H1 (cell line): ENCODE data around the gene STPG1. TPM values are rescaled to one million over a fixed set of nuclear protein-coding genes. Genes with fewer than 3 reads are reported as not detected.

Experiments used
- CEBPB ChIP-seq: IDR thresholded peaks from 2 replicates; pipeline ENCODE4 v1.6.1; 2012; ENCODE audit warnings: low read depth, low read length
- CREB1 ChIP-seq: IDR thresholded peaks from 2 replicates; pipeline ENCODE4 v1.6.1; 2012; ENCODE audit warnings: inconsistent platforms
- CTBP2 ChIP-seq: IDR thresholded peaks from 2 replicates; pipeline ENCODE4 v1.7.0; 2011; ENCODE audit warnings: borderline replicate concordance, mild to moderate bottlenecking, moderate library complexity, mixed read lengths, low read length; ENCODE audit not compliant: insufficient read depth, insufficient read length
- GABPA ChIP-seq: IDR thresholded peaks from 2 replicates; pipeline ENCODE4 v1.6.1; 2011; ENCODE audit warnings: mild to moderate bottlenecking, low read length, moderate library complexity, borderline replicate concordance; ENCODE audit not compliant: insufficient read depth
- TCF12 ChIP-seq: IDR thresholded peaks from 2 replicates; pipeline ENCODE4 v1.6.1; 2011; ENCODE audit warnings: low read depth, mild to moderate bottlenecking, low read length
- YY1 ChIP-seq: IDR thresholded peaks from 2 replicates; pipeline ENCODE4 v1.6.1; 2011; ENCODE audit warnings: low read depth, mild to moderate bottlenecking, low read length
- polyA plus RNA-seq, 7 experiments: library from polyadenylated mRNA; depleted of rRNA in 3 of 7; stranded (reverse) in 5 of 7; unstranded in 2 of 7; fragments of >200 nt in 5 of 7; fragments of 200-250 nt in 2 of 7; gene quantifications; 1 replicate in 5 of 7; 2 replicates in 1 of 7; 4 replicates in 1 of 7; pipeline versions ENCODE4 v1.2.1 to v1.2.3, GENCODE V29; 2011 to 2013; ENCODE audit warnings: missing spikeins in 2 of 7, mixed read lengths in 2 of 7
- total RNA-seq: library from RNA; stranded (reverse); fragmentation: NEBNext Ultra II Directional; extraction: Animal tissue kit (Norgen Biotek cat#: 25700); gene quantifications from 2 replicates; pipeline ENCODE4 v1.2.1, GENCODE V29; 2021

The STPG1 gene
- total and polyA plus RNA-seq, 2 of the 8 experiments (the other 6 are each of a cell fraction or from before 2014, with no cell fraction given): 10.3 to 11.2 TPM

DNA sequence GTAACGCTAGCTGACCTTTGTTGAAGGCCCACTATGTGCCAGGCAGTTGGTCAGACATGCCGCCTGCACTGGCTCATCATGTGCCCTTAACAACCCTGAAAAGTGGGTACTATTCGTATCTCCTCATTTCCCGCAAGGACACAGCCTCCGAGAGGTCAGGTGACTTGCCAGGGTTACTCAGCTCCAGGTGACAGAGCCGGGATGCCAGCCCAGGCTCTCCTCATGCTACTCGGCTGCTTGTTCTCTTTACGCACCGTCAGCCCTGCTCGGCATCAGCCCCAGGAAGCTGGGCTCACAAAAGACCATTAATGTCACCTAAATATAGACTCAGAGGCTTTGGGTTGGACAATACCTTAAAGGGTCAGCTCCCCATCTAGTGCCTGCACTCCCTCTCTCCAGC lies 65.4 kb downstream of the STPG1 start (continued):
- TF ChIP-seq CEBPB (no peak), CREB1 (no peak), GABPA (no peak), TCF12 (no peak), CTBP2 (no peak), YY1 (no peak)
